HG02885 (cell line): Measurements from ENCODE around the gene MAGI2.

ENCODE experiments used
- ATAC-seq: cut with Tn5 transposase; IDR thresholded peaks from one replicate; pipeline ENCODE4 v1.9.1; 2021; ENCODE audit warnings: mild to moderate bottlenecking; ENCODE audit not compliant: unreplicated experiment, poor library complexity

The MAGI2 gene

DNA sequence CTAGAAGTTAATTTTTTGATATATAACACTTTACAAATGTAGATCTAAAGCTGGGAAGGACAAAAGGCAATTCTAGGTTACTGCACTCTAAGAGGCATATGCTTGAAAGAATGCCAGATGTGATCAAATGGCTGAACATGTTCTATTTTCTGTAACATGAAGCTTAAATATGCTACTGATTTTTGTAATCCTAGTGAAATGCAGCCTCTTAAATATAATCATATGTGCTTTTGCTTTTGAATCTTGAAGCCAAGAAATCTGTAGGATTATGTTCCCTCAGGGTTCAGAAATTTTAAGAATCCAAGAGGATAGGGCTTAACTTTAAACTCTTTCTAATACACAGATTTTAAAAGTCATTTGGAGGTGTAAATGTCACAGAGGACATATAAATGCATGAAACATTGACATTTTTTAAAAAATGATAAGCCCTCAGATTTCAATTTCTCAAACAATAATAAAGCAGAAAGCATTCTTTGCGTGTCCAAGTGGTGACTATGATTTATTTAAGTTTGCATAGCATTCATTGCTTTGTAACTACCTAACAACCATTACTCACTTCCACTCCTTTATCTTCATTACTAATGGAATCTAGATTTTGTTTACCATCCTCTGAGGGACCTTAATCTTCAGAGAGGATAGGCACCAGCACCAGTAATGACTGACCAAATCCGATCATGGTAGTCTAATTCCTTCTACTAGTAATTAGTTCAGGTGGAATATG, 170.4 kb downstream of the MAGI2 start:
- ATAC-seq = no peak

DNA sequence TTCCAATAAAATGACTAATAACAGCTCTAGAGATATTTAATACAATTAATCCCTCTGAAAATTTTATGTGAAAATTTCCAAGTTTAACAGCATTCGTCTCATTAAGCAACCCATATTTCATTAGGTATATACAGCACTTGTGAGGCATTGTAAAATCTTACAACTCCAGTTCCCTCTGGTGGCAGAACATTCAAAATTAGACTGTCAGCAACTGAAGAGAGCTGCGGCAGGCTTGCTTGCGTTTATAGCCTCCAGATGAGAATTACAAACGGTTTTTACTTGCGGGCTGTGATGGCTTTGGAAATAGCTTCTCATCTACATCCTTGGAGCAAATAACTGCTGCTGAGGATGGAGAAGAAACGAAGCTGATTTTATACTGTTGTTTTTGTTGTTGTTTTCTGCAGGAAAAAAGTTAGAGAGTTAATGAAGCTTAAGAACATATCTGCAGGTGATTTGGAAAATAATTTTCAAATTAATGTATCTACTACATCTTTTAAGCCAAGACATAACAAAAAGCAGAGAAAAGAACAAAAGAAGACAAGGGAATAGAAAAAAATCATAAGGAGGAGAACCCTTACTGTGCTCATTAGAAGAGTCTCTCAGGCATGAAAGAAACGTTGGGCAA, 171.3 kb downstream of the MAGI2 start:
- ATAC-seq = no peak

DNA sequence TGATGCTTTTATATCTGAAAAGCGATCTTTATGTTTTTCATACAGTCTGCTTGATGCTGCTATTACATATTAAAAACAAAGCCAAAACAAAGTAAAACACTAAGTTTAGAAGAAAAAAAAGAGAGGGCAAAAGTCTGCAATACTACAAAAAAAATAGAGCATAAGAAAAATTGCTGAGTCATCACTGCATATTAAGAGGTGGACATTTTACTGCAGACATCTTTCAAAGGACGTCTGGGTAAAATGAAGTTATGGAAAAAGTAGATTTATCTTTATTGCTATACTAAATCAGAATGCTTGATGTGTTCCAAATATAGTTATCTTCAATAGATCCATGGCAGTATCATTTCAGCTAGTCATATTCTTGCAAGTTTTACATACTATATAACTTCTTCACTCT, 172.0 kb downstream of the MAGI2 start:
- ATAC-seq = no peak

- ATAC-seq = no peak
Measured at GRCh38 chr7:79272938-79273337, 180.5 kb downstream of the MAGI2 start.

DNA sequence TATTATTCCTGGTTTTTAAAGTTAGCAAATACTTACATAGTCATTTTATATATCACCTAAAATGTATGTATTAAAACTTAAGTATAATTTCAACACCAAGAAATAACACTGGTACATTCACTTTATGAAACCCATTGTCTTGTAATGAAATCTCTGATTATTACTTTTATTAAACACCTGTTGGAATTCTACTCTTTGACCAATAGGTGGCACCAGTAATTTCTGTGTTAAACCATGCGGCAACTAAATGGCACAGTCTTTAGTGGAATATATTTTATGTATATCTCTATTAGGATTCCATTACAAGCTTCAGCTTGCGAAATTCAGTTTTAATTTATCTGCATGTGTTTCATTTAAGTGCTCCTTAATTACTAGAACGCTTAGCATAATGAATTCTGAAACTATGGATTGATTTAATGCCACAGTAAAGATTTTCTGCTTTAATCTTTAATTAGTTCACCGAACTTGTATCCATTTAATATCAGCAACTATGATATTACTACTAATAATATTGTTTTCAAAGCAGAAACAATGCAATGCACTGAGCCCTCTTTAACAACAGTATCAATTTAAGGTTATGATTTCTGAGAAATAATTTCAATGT, 181.3 kb downstream of the MAGI2 start:
- peak; percentile 83 for ATAC-seq

DNA sequence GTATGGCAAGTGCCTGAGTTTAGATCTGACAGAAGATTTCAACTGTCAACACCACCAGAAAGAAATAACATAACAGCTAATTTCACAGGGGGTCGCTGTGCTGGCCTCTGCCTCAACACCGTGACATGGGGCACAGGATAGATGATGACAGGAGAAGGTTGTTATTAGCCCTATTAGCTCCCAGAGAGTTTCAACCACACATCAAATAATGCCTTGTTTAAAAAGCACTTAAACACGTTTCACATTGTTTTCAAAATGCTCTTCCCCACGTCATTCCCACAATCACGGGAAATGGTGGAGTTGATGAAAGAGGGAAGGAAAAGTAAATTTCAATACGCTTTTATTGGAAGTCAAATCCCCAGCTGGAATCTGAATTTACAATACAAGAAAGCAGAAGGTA, 184.7 kb downstream of the MAGI2 start:
- no peak for ATAC-seq

DNA sequence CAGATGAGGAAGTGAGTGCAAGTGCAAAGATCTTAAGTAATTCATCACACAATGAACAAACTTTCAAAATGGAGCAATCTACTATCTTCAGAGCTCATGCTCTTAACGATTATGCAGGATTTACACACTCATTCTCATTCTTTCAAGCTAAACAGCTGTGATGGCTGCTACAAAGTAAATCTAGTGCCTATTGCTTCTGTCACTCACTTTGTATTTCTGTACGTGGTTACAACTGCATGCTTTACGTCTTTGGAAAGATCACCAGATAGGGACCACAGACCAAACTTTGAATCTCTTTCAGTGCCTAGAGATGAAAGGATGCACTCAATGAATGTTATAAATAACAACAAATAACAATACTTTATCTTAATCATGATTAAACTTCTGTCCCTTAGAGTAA, 194.6 kb downstream of the MAGI2 start:
- no peak for ATAC-seq

DNA sequence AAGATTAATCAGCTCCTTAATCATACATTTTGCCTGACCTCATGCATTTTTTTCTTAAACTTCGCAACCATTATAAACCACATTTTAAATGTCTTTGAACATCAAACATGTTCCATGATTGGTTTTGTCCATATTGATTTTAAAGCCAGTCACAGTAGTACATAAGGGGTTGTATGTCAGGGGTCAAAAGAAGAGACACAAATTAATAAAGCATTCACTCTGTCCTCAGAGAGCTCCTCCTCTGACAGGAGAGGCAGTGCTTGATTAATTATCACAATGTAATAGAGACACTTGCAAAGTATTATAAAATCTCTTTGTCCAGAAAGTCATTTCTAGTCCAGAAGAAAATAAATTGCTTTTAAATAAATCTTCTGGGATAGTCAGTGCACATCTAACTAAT, 195.5 kb downstream of the MAGI2 start:
- no peak for ATAC-seq

- ATAC-seq = no peak
Measured at GRCh38 chr7:79245623-79246249, 207.7 kb downstream of the MAGI2 start.

GRCh38 chr7:79244482-79244881, 209.0 kb downstream of the MAGI2 start:
- no peak for ATAC-seq

- ATAC-seq = no peak
Measured at GRCh38 chr7:79241288-79242060, 212.0 kb downstream of the MAGI2 start.

DNA sequence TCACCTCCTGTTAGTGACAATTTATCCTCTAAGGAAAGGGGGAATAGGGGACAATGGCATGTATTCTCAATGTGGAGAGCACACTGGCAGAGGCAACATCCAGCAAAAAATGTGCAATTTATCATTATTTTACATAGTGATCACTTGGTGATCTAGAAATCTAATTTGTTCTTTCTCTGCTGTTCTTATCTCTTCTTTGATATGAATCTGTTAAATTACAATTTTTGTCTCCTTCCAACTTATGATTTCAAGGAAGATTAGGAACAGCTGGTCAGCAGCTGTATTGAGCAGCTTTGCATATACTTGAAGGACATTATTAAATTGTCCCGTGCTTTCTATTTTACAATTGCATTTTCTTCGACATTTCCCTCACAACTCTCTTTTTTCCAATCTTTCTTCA, 213.1 kb downstream of the MAGI2 start:
- no peak for ATAC-seq

DNA sequence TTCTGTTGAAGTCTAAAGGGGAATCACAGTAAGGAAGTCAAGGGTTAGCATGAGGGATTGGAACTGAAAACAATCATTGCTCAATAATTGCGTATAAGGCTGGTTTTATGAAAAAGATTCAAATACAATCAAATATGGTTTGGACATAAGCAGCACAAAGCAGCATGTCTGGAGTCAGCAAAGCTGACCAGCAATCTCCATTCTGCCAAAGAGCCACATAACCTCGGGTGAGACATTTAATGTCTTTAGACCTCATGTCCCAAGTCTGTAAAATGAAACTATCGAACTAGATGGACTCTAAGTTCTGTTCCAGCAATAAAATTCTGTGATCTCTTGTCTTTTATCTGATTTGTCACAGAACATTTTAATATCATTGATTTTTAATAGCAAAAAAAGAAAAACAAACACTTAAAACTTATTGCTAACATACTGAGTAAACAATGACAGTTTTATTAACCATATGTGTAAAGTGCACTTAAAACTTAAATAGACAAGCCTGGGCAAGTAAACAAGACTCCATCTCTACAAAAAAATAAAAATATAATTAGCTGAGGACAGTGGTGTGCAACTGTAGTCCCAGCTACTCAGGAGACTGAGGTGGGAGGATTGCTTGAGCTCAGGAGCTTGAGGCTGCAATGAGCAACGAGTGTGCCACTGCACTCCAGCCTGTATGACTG, 217.0 kb downstream of the MAGI2 start:
- ATAC-seq = no peak

DNA sequence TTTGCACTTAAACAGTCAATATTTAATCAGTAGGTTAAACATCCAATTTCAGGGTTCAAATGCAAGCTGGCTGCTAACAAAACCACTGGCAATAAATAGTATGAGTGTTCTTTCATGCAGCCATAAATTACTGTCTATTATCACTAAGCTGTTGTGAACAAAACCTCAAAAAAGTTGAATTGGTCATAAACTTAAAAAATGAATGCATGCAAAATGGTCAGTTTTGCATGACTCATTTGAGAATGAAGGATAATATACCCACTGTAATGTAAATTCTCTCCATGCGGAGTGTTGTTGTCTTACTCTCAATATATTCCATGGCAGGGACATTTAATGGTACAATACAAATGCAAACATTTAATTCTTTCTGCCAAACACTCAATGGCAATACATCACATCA, 226.4 kb downstream of the MAGI2 start:
- no peak for ATAC-seq

DNA sequence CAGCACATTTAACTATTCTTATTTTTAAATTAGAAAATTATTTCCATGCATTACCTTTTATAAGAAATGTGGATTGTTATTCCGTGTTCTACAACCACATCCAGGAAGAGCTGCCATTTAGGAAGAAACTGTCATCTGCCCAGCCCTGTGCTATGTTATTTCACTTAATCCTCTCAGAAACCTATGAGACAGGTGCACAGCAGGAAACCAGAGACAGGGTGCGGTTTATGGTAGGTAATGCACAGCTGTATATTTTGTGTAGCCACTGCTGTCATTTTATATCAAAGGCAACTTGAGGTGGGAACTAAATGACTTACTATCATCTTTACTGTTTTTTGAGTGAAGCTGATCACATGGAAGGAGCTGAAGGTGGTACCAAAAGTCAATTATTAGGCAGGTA, 232.3 kb downstream of the MAGI2 start:
- ATAC-seq = no peak

DNA sequence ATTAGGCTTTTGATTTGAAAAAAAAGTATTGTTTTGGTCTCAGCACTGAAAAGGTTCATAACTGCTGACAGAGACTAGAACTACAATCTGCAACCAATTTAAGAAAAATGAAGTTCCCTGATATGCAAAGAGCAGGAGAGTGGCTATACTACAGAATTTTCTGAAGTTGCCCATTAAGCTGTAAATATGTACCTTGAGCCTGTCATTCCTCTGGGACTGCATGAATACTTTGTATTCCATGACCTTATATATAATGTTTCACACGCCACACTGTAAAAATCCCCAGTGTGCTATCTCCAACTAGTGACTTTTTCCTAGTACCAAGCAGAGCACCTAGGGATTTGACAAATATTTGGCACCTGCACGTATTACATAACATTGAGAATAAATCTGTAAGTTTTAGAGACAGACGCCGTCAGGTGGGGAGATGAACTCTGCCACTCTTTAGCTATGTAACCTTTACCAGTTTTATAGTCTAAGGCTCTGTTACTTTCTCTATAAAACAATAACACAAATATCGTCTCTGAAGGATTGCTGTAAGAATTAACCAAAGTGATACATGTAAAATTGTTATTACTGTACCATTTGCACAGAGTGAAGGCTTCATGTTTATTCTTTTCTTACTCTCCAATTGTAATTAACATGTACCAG, 235.4 kb downstream of the MAGI2 start:
- no peak for ATAC-seq

DNA sequence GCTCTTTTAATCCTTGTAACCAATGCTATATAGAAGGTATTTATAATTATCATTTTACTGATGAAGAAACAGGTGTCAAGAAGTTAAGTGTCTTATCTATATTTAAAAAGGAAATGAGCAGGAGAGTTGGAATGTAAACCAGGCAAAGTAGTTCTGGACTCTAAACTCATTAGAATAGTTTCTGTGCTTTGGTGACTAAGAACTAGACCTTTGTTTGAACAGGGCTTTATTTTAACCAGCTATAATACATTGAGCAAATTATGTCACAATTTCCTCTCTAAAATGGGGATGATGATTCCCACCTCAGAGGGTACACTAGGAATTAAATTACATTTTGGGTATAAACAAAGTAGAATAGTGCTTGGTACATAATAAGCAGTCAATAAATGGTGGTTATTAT, 236.0 kb downstream of the MAGI2 start:
- no peak for ATAC-seq

DNA sequence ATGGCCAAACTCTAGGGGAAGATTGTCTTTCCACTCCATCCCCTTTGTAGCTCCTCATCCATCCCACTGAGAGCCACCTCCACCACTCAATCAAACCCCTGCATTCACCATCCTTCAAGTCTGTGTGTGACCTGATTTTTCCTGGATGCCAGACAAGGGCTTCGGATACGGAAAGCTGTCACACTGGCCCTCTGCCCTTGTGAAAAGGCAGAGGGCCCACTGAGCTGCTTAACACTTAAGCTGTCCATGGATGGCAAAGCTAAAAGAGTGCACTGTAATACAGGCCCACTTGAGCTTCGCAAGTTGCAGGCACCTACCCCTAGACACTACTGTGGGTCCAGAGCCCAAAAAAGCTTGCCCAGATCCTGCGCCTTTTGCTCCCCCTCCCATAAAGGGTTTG, 237.2 kb downstream of the MAGI2 start:
- no peak for ATAC-seq

DNA sequence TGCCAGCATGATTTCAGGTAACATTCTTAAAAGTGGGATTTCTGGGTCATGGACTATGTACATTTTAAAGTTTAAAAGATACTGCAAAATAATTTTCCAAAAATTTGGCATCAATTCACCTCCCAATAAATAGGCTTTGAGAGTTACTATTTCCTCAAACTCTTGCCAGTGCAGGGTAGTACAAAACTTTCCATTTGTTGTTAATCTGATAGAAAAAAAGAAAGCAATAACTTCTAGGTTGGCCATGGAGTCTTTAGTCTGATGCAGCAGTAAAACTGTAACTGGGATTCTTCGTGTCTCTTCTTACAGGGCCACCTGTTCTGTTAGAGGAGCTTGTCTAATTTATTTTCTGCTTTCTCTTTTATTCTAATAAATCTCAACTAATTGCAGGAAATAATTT, 241.1 kb downstream of the MAGI2 start:
- no peak for ATAC-seq

GRCh38 chr7:79211724-79212123, 241.7 kb downstream of the MAGI2 start:
- no peak for ATAC-seq
